GM19324 (cell line): ENCODE data around the gene CTDSPL.

Source experiments
- ATAC-seq: cut with Tn5 transposase; IDR thresholded peaks from one replicate; pipeline ENCODE4 v1.9.1; 2021; ENCODE audit warnings: mild to moderate bottlenecking, moderate library complexity; ENCODE audit not compliant: unreplicated experiment, low FRiP score

CTDSPL gene

GRCh38 chr3:37852771-37853170 is 8.9 kb upstream of the CTDSPL start:
- no peak for ATAC-seq

GRCh38 chr3:37853691-37854413 is 7.8 kb upstream of the CTDSPL start:
- no peak for ATAC-seq

GRCh38 chr3:37855363-37855970 is 6.2 kb upstream of the CTDSPL start:
- no peak for ATAC-seq

GRCh38 chr3:37856381-37856780 is 5.3 kb upstream of the CTDSPL start:
- no peak for ATAC-seq

GRCh38 chr3:37858742-37859141 is 2.9 kb upstream of the CTDSPL start:
- no peak for ATAC-seq

GRCh38 chr3:37859354-37859753 is 2.3 kb upstream of the CTDSPL start:
- no peak for ATAC-seq

GRCh38 chr3:37859908-37860199 is 1.8 kb upstream of the CTDSPL start:
- no peak for ATAC-seq

- ATAC-seq, result no peak
These were observed 681 bp downstream of the CTDSPL start for GRCh38 chr3:37862219-37862902.

- no peak for ATAC-seq
These were observed 1.5 kb downstream of the CTDSPL start for GRCh38 chr3:37862903-37863815.

- no peak for ATAC-seq
These were observed 2.5 kb downstream of the CTDSPL start for GRCh38 chr3:37863949-37864822.

GRCh38 chr3:37864904-37865303 is 3.2 kb downstream of the CTDSPL start:
- no peak for ATAC-seq

GRCh38 chr3:37867144-37867543 is 5.5 kb downstream of the CTDSPL start:
- ATAC-seq, result no peak

- ATAC-seq, result no peak
These were observed 10.2 kb downstream of the CTDSPL start for GRCh38 chr3:37871858-37872257.

GRCh38 chr3:37872413-37873160 is 10.9 kb downstream of the CTDSPL start:
- ATAC-seq, result no peak

GRCh38 chr3:37876279-37876678 is 14.6 kb downstream of the CTDSPL start:
- ATAC-seq, result no peak

- ATAC-seq, result no peak
These were observed 21.0 kb downstream of the CTDSPL start for GRCh38 chr3:37882711-37883110.

- no peak for ATAC-seq
These were observed 24.1 kb downstream of the CTDSPL start for GRCh38 chr3:37885814-37886213.

- no peak for ATAC-seq
These were observed 24.7 kb downstream of the CTDSPL start for GRCh38 chr3:37886395-37886794.

- ATAC-seq, result no peak
These were observed 25.4 kb downstream of the CTDSPL start for GRCh38 chr3:37887062-37887461.
